ENCODE results near the gene BIRC7.

GRCh38 chr20:63189322-63189642, 46.4 kb upstream of the BIRC7 start:
- TF ChIP-seq, protein P1, sequence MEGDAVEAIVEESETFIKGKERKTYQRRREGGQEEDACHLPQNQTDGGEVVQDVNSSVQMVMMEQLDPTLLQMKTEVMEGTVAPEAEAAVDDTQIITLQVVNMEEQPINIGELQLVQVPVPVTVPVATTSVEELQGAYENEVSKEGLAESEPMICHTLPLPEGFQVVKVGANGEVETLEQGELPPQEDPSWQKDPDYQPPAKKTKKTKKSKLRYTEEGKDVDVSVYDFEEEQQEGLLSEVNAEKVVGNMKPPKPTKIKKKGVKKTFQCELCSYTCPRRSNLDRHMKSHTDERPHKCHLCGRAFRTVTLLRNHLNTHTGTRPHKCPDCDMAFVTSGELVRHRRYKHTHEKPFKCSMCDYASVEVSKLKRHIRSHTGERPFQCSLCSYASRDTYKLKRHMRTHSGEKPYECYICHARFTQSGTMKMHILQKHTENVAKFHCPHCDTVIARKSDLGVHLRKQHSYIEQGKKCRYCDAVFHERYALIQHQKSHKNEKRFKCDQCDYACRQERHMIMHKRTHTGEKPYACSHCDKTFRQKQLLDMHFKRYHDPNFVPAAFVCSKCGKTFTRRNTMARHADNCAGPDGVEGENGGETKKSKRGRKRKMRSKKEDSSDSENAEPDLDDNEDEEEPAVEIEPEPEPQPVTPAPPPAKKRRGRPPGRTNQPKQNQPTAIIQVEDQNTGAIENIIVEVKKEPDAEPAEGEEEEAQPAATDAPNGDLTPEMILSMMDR (IDR thresholded peaks at IDR 0.05): no peak
- TF ChIP-seq POLR2A (IDR thresholded peaks at IDR 0.05): no peak
